Mononuclear cell (primary cell): ENCODE data around the gene MALL. TPM values are rescaled to one million over a fixed set of nuclear protein-coding genes. Genes with fewer than 3 reads are reported as not detected.
"Not testable (repeated sequence)": the region's sequence is repeated elsewhere in the genome, so short reads cannot be mapped to it uniquely, and the experiment has no call there.

Source experiments
- H3K27me3 ChIP-seq: 2 replicates; pipeline ENCODE4 v1.6.0; 2011; ENCODE audit warnings: low read length, control low read depth; ENCODE audit not compliant: insufficient read depth
- H3K4me1 ChIP-seq: 2 replicates; pipeline ENCODE4 v1.5.1; 2011; ENCODE audit warnings: mild to moderate bottlenecking, low read length, control low read depth; ENCODE audit not compliant: insufficient read depth
- H3K4me3 ChIP-seq: 2 replicates; pipeline ENCODE4 v1.5.1; 2011; ENCODE audit warnings: mild to moderate bottlenecking, low read length, moderate library complexity
- H3K9me3 ChIP-seq: 2 replicates; pipeline ENCODE4 v1.5.1; 2011; ENCODE audit warnings: low read depth, mild to moderate bottlenecking, control low read depth, low read length
- total RNA-seq: library from RNA; depleted of rRNA; stranded (reverse); fragments of >200 nt; gene quantifications from one replicate; pipeline ENCODE4 v1.2.3, GENCODE V29; 2012

The MALL gene
- total RNA-seq = 0.21 TPM

- Histone ChIP-seq H3K27me3 (peaks cover 35% of the 10 kb centered on the region), H3K4me1 (no peaks in the 10 kb centered on the region), H3K4me3 (no peak within 1 kb of the TSS), H3K9me3 (no peaks in the 10 kb centered on the region)
Measured at GRCh38 chr2:110115291-110116032, at the start of gene MALL. MALL (minus strand) TSS chr2:110115822; CDS start chr2:110115792, 30 bp downstream.

DNA sequence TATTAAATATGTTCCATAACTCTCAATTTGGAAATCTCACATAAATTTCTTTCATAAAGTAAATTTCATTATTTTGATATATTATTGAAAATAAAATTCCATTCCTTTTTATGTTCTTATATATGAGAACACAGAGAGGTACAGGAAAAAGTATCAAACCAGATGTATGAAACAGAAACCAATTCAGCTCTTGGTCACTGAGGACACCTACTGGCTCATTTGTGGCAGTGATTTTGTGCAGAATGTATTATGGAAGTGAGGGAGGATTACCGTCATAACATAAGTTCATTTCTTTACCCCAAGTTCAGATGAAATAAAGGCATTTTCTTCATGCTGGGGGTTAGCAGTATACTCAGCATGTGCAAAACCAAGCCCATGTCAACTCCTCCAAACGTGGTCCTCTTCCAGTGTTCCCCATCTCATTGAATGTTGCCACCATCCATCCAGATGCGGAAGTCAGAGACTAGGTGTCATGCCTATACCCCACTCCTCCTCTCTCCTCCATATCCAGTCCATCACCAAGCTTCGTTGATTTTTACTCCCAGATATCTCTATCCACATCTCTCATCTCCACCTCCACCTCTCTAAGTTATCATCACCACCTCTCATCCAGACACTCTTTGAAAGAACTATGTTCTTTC lies 41.7 kb upstream of the MALL start:
- Histone ChIP-seq H3K4me1 (no peaks in the 10 kb centered on the region), H3K9me3 (no peaks in the 10 kb centered on the region), H3K4me3 (no peak overlapping the region), H3K27me3 (no peaks in the 10 kb centered on the region)

GRCh38 chr2:110154828-110155227 lies 39.2 kb upstream of the MALL start:
- H3K9me3 ChIP-seq, H3K4me3 ChIP-seq, H3K27me3 ChIP-seq, H3K4me1 ChIP-seq: not testable (repeated sequence)

GRCh38 chr2:110154188-110154587 lies 38.6 kb upstream of the MALL start:
- H3K9me3 ChIP-seq, H3K4me1 ChIP-seq, H3K27me3 ChIP-seq, H3K4me3 ChIP-seq: not testable (repeated sequence)

DNA sequence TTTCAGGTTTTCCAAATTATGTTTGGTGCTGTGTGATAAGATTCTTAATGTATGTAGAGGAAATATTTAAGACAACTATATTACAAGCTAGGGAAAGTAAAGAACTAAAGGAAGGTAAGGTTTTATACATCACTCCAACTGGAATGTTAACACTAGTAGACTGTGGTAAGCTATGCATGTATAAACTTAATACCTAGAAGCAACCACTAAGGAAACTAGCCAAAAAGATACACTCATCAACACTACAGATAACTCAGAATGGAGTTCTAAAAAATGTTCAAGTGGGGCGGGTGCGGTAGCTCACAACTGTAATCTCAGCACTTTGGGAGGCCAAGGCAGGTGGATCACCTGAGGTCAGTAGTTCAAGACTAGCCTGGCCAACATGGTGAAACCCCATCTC lies 37.8 kb upstream of the MALL start:
- Histone ChIP-seq H3K27me3 (no peaks in the 10 kb centered on the region), H3K9me3 (no peaks in the 10 kb centered on the region), H3K4me1 (no peaks in the 10 kb centered on the region), H3K4me3 (no peak overlapping the region)

DNA sequence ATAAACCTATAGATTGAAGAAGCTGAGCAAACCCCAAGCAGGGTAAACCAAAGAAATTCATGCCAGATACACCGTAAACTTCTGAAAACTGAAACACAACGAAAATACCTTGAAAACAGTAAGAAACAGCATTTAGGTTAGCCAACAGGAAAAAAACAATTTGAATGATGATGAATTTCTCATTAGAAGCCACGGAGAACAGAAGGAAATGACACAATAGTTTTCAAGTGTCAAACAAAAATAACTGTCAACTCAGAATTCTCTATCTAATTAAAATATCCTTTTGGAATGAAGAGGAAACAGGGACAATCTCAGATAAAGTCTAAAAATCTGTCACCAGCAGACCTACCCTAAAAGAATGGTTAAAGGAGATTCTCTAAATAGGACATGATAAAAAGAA lies 37.3 kb upstream of the MALL start:
- Histone ChIP-seq H3K27me3 (no peaks in the 10 kb centered on the region), H3K4me1 (no peaks in the 10 kb centered on the region), H3K9me3 (no peaks in the 10 kb centered on the region), H3K4me3 (no peak overlapping the region)

GRCh38 chr2:110149330-110150220 lies 34.0 kb upstream of the MALL start:
- H3K4me3 ChIP-seq = no peak overlapping the region
- no peaks in the 10 kb centered on the region for H3K27me3 ChIP-seq
- H3K9me3 ChIP-seq = no peaks in the 10 kb centered on the region
- H3K4me1 ChIP-seq = no peaks in the 10 kb centered on the region

DNA sequence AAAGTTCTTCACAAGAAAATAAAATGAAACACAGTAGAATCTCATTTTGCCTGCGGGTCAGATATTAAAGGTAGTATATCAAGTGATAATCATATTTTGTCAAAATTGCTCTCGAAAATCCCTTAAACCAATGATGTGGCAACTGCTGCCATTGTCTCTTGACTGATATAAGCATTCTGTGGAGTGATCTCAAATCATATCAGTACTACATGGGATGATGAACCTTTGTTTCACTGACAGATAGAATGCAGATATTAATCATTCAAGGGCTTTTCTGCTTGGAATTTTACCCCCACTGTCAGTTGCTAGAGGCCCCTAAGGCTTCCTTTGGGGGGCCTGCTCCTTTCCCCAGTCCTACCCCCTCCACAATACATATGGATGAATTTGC lies 31.3 kb upstream of the MALL start:
- H3K4me3 ChIP-seq = no peak overlapping the region
- H3K27me3 ChIP-seq = no peaks in the 10 kb centered on the region
- no peaks in the 10 kb centered on the region for H3K4me1 ChIP-seq
- no peaks in the 10 kb centered on the region for H3K9me3 ChIP-seq

GRCh38 chr2:110146183-110146944 lies 30.7 kb upstream of the MALL start:
- no peaks in the 10 kb centered on the region for H3K27me3 ChIP-seq
- H3K4me3 ChIP-seq = no peak overlapping the region
- H3K4me1 ChIP-seq = no peaks in the 10 kb centered on the region
- no peaks in the 10 kb centered on the region for H3K9me3 ChIP-seq

DNA sequence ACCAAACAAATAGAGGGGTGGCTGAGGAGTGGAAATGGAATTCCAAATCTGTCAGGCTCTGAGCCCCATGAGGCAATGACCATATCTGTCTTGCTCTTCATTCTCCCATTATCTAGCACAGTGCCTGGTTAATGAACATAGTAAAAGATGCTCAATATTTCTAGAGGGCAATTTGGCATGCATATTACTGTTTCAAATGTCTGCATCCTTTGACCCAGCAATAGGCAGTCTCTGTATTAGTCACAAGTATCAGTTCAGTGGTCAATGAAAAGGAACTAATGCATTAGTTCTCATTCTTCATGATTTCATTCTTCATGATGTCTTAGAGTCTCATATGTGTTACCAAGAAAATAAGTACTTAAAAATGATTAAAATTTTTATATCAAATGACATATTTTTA lies 28.4 kb upstream of the MALL start:
- no peaks in the 10 kb centered on the region for H3K27me3 ChIP-seq
- H3K9me3 ChIP-seq = no peaks in the 10 kb centered on the region
- no peak overlapping the region for H3K4me3 ChIP-seq
- H3K4me1 ChIP-seq = no peaks in the 10 kb centered on the region

DNA sequence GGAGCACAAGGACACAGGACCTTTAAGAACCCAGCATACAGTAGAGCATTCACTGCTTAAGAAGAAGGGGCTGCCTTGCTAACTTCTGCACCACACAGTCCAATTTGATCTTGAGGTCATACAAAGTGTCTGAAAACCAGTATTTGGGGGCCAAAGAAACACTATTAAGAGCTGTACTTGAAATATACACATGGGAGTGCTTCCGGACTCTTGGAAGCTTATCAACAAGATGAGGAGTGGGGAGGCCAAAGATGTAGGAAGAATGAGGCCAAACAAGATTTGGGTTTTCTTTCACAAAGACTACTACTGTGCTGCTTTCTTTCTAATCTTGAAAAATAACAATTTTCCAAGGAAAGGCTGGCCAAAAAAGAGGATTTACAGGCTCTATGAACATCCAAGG lies 24.8 kb upstream of the MALL start:
- Histone ChIP-seq H3K9me3 (no peaks in the 10 kb centered on the region), H3K4me3 (no peak overlapping the region), H3K4me1 (no peaks in the 10 kb centered on the region), H3K27me3 (no peaks in the 10 kb centered on the region)

DNA sequence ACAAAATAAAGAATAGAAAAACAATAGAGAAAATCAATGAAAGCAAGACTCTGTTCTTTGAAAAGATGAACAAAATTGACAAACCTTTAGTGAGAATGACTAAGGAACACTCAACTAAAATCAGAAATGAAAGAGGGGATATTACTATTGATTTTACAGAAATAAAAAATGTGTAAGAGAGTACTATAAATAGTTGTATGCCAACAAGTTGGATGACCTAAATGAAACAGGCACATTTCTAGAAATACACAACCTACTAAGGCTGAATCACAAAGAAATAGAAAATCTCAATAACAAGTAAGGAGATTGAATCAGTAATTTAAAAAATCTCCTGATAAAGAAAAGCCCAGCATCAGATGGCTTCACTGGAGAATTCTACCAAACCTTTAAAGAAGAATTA lies 18.4 kb upstream of the MALL start:
- H3K4me1 ChIP-seq = no peaks in the 10 kb centered on the region
- no peaks in the 10 kb centered on the region for H3K27me3 ChIP-seq
- H3K4me3 ChIP-seq = no peak overlapping the region
- peaks cover 11% of the 10 kb centered on the region for H3K9me3 ChIP-seq

GRCh38 chr2:110131166-110131565 lies 15.5 kb upstream of the MALL start:
- Histone ChIP-seq H3K27me3 (no peaks in the 10 kb centered on the region), H3K9me3 (peaks cover 11% of the 10 kb centered on the region), H3K4me1 (no peaks in the 10 kb centered on the region), H3K4me3 (no peak overlapping the region)

- Histone ChIP-seq H3K4me3 (no peak overlapping the region), H3K27me3 (no peaks in the 10 kb centered on the region), H3K9me3 (peaks cover 11% of the 10 kb centered on the region), H3K4me1 (no peaks in the 10 kb centered on the region)
Measured at GRCh38 chr2:110130757-110131156, 15.1 kb upstream of the MALL start.

DNA sequence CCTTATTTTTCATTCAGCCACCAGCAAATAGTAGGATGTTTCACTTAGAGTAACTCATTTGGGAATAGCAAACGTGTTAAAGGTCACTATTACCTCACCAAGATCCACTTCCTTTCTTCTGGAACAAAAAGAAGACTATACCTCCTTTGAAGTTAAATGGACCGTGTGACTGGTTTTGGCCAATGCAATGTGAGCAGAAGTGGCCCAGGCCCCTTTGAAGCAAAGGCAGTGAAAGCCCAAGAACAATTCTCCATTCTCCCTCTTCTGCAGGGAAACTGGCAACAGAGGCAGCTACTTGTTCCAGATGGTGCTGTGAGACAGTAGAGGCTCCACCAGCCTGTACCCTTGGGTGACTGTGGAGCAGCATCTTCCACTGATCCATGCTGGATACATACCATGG lies 11.3 kb upstream of the MALL start:
- H3K4me3 ChIP-seq = no peak overlapping the region
- no peaks in the 10 kb centered on the region for H3K9me3 ChIP-seq

More for the DNA sequence above, 11.3 kb upstream of the MALL start:
- no peaks in the 10 kb centered on the region for H3K4me1 ChIP-seq
- H3K27me3 ChIP-seq = no peaks in the 10 kb centered on the region
